Measurements from ENCODE around the gene RNF14.

The RNF14 gene

DNA sequence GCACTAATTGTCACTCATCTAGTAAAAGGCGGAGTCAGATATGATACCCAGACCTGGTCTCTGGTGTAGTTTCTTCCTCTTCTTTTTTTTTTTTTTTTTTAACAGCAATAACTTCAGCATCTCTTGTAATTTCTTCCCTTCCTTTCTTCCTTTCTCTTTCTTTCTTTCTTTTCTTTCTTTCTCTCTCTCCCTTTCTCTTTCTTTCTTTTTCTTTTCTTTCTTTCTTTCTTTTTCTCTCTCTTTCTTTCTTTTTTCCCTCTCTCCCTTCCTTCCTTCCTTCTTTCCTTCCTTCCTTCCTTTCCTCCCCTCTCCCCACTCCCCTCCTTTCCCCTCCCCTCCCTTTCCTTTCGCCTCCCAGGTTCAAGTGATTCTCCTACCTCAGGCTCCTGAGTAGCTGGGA lies 69.8 kb downstream of the RNF14 start:
- H3K4me2 ChIP-seq (ENCODE audit: low read length) = no peak overlapping the region

More for the DNA sequence above, 69.8 kb downstream of the RNF14 start:
- H3K36me3 ChIP-seq (ENCODE audit: control insufficient read depth, insufficient read depth, low read length) = no peaks in the 10 kb centered on the region
- H3K27me3 ChIP-seq (ENCODE audit: control insufficient read depth, insufficient read depth, low read length) = no peaks in the 10 kb centered on the region
- no peaks in the 10 kb centered on the region for H3K79me2 ChIP-seq
- no peaks in the 10 kb centered on the region for H3K4me1 ChIP-seq
- no peak overlapping the region for H3K9ac ChIP-seq
- TF ChIP-seq, protein P1, sequence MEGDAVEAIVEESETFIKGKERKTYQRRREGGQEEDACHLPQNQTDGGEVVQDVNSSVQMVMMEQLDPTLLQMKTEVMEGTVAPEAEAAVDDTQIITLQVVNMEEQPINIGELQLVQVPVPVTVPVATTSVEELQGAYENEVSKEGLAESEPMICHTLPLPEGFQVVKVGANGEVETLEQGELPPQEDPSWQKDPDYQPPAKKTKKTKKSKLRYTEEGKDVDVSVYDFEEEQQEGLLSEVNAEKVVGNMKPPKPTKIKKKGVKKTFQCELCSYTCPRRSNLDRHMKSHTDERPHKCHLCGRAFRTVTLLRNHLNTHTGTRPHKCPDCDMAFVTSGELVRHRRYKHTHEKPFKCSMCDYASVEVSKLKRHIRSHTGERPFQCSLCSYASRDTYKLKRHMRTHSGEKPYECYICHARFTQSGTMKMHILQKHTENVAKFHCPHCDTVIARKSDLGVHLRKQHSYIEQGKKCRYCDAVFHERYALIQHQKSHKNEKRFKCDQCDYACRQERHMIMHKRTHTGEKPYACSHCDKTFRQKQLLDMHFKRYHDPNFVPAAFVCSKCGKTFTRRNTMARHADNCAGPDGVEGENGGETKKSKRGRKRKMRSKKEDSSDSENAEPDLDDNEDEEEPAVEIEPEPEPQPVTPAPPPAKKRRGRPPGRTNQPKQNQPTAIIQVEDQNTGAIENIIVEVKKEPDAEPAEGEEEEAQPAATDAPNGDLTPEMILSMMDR (IDR thresholded peaks at IDR 0.05) = no peak
- no peak overlapping the region for H3K27ac ChIP-seq
- H3K9me3 ChIP-seq (ENCODE audit: control insufficient read depth, low read length) = no peaks in the 10 kb centered on the region
- H3K4me3 ChIP-seq (ENCODE audit: low read depth, low read length) = no peak overlapping the region
- H2AFZ ChIP-seq = no peak overlapping the region
